Upper lobe of right lung (tissue), 1 donor: ENCODE measurements around the gene PDK2. TPM values are rescaled to one million over a fixed set of nuclear protein-coding genes. Genes with fewer than 3 reads are reported as not detected.

ENCODE experiments used
- ATAC-seq: fragments of 200-7000 bp; cut with Tn5 transposase; one replicate; pipeline ENCODE4 v1.9.1; 2020; ENCODE audit warnings: mild to moderate bottlenecking, moderate library complexity
- DNase-seq: peaks from one replicate; pipeline ENCODE4 v3.0.0-alpha.2; 2020
- H3K27ac ChIP-seq: fragments of 200-600 bp; one replicate; pipeline ENCODE4 v1.8.0; 2022
- H3K27me3 ChIP-seq: fragments of 200-600 bp; one replicate; pipeline ENCODE4 v1.8.0; 2022; ENCODE audit warnings: mild to moderate bottlenecking
- H3K36me3 ChIP-seq: fragments of 200-600 bp; one replicate; pipeline ENCODE4 v1.8.0; 2022
- H3K4me1 ChIP-seq: fragments of 200-600 bp; one replicate; pipeline ENCODE4 v1.8.0; 2022
- H3K4me3 ChIP-seq: fragments of 200-600 bp; one replicate; pipeline ENCODE4 v1.8.0; 2022; ENCODE audit warnings: mild to moderate bottlenecking
- H3K9me3 ChIP-seq: fragments of 200-600 bp; one replicate; pipeline ENCODE4 v1.8.0; 2022
- intact Hi-C: fragments of 100-400 bp; cut with DNase I; formaldehyde crosslinking; loops from one replicate; pipeline ENCODE4 v1.11.0; 2022
- total RNA-seq: library from RNA; stranded (reverse); fragmentation: NEBNext Ultra II Directional; extraction: Animal tissue kit (Norgen Biotek cat#: 25700); gene quantifications from one replicate; pipeline ENCODE4 v1.2.1, GENCODE V29; 2021
- TF ChIP-seq, protein P1 (sequence below): fragments of 200-600 bp; IDR thresholded peaks from one replicate; pipeline ENCODE4 v1.8.0; 2022; ENCODE audit warnings: antibody characterized with exemption
- donor health status: DM: no; HTN: yes; CAD: no; lungs with severe emphysema.

The PDK2 gene
- total RNA-seq, 1 donor from 2014 or later, result 30.2 TPM

DNA sequence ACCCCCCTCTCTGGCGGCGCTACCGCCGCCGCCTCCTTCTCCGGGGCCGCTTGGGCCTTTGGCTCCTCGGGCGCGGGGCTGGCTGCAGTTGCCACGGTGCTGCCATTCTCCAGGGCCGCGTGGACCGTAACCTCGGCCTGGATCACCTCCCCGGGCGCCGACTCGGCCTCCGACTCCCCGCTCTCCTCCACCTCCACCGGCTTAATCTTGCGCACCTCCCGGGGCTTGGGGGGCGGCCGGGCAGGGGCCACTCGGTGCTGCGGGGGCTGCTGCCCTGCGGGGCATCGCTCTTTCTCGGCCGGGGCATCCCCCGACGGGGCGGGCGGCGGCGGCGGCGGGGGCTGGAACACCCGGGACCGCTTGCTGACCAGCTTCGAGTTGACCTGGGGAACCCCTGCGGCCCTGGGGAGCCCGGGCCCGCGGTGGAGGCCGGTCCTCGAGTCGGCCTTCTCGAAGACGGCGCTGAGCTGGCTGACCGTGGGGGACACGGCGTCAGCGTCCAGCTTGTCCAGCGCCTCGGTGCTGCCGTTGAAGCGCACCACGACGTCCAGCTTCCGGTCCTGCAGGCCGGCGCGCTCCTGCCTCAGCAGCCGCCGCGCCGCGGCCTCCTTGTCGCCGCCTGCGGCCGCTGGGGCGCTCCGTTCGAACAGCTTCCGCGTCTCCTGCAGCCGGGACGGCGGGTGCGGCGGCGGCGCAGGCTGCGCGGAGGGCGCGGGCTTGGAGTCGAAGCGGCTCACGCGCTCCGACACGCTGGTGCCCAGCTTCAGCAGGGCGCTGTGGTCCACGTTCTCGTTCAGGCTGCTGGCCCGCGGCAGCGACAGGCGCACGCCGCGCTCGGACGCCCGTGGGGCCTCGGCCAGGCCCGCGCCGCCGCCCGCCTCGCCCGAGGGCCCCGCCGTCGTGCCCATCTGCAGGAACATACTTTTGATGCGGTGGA lies 54.5 kb downstream of the PDK2 start:
- peak overlapping the region; percentile 82 for H3K27ac ChIP-seq
- peak; percentile 40 for ATAC-seq
- peaks cover 48% of the 10 kb centered on the region for H3K4me1 ChIP-seq

DNA sequence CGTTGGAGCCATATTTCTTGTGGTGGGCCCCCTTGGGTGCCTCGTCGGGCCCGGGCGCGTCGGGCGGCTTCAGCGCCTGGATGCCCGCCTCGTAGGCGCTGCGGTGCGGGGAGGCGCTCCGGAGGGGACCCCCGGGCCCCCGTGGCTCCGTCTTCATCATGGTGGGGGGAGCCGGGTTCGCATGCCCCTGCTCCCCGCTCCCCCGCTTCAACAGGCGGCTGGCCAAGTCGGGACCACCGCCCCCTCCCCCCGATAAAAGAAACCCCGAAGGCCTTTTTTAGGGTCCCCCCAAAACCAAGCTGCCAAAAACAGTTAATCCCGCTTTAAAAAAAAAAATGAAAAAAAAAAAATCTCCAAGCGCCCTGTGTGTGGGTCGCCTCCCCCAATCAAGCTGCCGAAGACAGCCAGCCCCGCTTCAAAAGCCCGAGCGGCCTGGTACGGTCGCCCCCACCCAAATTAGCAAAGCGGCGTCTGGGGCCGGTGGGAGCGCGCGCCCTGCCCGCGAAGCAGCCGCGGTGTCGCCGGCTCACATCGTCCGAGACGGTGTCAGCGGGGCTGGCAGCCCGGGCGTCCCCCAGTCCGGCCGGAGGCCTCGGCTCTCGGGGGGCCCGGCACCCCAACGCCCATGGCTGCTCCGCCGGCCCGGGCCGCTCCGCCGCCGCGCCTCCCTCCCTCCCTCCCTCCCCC lies 55.3 kb downstream of the PDK2 start, which contains the start of gene PPP1R9B:
TSS of gene PPP1R9B (minus strand) at position 324 of the 687 bp plus-strand sequence. CDS start at position 160, 164 bp downstream.
- H3K27ac ChIP-seq, result peak within 1 kb of the TSS; percentile 82
- peak within 1 kb of the TSS; percentile 84 for H3K4me3 ChIP-seq
- H3K4me1 ChIP-seq, result peaks cover 52% of the 10 kb centered on the region
- intact Hi-C loops, result no loop called here
- no peaks in the 10 kb centered on the region for H3K9me3 ChIP-seq
- TF ChIP-seq, protein P1, sequence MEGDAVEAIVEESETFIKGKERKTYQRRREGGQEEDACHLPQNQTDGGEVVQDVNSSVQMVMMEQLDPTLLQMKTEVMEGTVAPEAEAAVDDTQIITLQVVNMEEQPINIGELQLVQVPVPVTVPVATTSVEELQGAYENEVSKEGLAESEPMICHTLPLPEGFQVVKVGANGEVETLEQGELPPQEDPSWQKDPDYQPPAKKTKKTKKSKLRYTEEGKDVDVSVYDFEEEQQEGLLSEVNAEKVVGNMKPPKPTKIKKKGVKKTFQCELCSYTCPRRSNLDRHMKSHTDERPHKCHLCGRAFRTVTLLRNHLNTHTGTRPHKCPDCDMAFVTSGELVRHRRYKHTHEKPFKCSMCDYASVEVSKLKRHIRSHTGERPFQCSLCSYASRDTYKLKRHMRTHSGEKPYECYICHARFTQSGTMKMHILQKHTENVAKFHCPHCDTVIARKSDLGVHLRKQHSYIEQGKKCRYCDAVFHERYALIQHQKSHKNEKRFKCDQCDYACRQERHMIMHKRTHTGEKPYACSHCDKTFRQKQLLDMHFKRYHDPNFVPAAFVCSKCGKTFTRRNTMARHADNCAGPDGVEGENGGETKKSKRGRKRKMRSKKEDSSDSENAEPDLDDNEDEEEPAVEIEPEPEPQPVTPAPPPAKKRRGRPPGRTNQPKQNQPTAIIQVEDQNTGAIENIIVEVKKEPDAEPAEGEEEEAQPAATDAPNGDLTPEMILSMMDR, result no peak
- no peaks in the 10 kb centered on the region for H3K27me3 ChIP-seq
- ATAC-seq (peak; percentile 0), DNase-seq (no peak)
- no peaks in the 10 kb centered on the region for H3K36me3 ChIP-seq

More for the DNA sequence above, 54.5 kb downstream of the PDK2 start:
- intact Hi-C loops, result no loop called here
- Histone ChIP-seq H3K27me3 (no peaks in the 10 kb centered on the region), H3K4me3 (peak overlapping the region; percentile 84), H3K9me3 (no peaks in the 10 kb centered on the region), H3K36me3 (peaks cover 7% of the 10 kb centered on the region)
- TF ChIP-seq, protein P1, result peak; percentile 5
- DNase-seq, result peak; percentile 86

DNA sequence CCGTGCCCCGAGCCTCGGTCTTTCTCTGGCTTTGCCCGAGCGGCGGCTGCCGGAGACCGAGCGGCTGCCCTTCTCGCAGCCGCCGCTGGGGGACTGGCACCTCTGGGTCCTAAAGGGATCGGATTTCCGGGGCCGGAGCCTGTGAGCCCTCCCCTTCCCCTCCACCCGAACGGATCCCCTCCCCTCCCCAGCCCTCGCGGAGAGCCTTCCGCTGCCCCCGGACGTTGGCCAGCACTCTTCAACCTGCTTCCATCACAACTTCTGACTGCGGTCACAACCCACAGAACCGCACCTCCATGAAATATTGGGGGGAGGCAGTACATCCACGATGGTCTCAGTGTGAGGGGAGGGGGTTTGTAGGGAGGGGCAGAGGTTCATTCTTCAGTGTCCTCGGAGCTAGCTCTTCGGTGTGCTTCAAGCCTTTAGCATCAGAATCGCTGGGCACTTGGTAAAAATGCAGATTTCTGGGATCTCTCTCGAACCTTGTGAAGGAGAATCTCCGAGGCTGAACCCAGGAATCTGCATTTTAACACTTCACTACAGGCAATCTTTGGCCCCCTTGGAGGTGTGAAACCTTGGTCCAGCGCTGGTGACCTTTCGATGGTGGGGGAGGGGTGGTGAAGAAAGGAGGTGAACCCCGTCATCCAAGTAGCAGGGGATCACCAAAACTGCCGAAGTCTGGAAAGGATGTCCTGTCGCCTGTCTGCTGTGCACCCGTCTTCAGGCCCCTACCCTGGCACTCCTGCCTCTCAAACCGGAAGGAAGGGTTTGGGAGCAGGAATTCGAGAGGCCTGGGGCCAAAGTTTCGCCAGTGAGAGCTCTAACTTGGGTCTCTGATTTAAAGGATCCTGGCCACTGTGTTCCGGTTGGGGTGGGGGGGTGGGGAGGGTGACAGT lies 56.1 kb downstream of the PDK2 start:
- ATAC-seq, result peak; percentile 82
- TF ChIP-seq, protein P1, result peak; percentile 55
- intact Hi-C loops, result no loop called here
- H3K9me3 ChIP-seq, result no peaks in the 10 kb centered on the region
- DNase-seq, result peak; percentile 95
- no peaks in the 10 kb centered on the region for H3K36me3 ChIP-seq
- H3K4me3 ChIP-seq, result peak overlapping the region; percentile 84
- no peaks in the 10 kb centered on the region for H3K27me3 ChIP-seq
- H3K4me1 ChIP-seq, result peaks cover 47% of the 10 kb centered on the region
- peak overlapping the region; percentile 82 for H3K27ac ChIP-seq

DNA sequence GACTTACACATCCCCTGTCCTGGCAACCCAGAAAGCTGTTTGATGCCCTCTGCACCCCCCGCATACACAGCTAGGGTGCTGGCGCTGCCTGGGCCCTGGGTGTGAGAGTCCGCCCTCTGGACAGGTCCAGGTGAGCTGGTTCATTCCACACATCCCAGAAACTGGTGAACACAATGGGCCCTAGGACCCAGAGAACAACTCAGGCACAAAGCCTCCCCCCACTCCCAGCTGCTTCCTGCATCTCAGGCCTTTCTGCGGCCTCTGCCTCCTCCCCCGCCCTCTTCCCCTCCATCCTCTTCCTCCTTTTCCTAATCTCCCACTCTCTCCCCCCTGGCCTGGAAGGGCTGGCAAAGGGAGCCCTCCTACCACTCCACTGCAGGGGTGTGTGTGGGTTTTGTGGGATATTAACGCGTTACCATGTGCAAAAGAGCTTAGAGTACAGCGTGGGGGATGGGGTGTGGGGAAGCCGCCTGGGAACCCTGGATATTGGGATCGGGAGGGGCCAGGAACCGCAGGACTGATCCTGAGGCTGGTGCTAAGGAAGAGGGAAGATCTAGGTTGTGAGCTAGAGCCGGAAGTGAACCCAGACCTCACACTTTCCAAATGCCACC lies 56.9 kb downstream of the PDK2 start:
- TF ChIP-seq, protein P1, result no peak
- DNase-seq, result peak; percentile 87
- H3K4me1 ChIP-seq, result peaks cover 39% of the 10 kb centered on the region
- peak overlapping the region; percentile 84 for H3K4me3 ChIP-seq
- no peaks in the 10 kb centered on the region for H3K27me3 ChIP-seq
- H3K36me3 ChIP-seq, result no peaks in the 10 kb centered on the region
- intact Hi-C loops, result no loop called here
- H3K27ac ChIP-seq, result peak overlapping the region; percentile 82
- ATAC-seq, result peak; percentile 78
- H3K9me3 ChIP-seq, result no peaks in the 10 kb centered on the region

DNA sequence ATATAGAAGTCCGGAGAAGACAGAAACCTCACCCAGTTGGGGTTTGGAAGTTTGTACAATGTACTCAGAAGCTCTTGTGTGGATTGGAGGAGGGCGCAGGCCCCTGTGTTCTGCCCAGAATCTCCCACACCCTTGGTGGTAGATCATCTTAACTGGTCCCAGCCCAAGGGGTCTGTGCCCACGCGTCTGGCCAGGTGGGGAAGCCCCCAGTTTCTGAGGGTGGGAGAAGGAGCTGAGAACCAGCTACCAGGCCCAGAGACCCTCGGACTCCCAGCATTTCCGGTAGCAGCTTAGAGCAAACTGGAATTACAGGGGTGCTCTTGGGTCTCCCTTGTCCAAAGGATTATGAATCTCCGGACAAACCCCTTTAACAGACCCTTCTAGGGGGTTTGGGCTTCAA lies 57.6 kb downstream of the PDK2 start:
- Histone ChIP-seq H3K4me3 (no peak overlapping the region), H3K27me3 (no peaks in the 10 kb centered on the region), H3K4me1 (peaks cover 34% of the 10 kb centered on the region), H3K36me3 (no peaks in the 10 kb centered on the region), H3K9me3 (no peaks in the 10 kb centered on the region), H3K27ac (peak overlapping the region; percentile 82)
- DNase-seq, result no peak
- intact Hi-C loops, result no loop called here
- TF ChIP-seq, protein P1, result no peak
- no peak for ATAC-seq
